ENCODE measurements around the gene TP53TG3D.
"Not testable (repeated sequence)": the region's sequence is repeated elsewhere in the genome, so short reads cannot be mapped to it uniquely, and the experiment has no call there.

Gene TP53TG3D, protein sequence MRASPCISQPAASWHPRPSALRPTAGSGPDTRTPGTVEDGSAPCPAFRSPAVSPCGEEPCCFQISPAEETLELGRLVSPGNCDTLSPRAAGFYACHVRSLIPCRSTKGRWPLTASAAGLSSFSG

DNA sequence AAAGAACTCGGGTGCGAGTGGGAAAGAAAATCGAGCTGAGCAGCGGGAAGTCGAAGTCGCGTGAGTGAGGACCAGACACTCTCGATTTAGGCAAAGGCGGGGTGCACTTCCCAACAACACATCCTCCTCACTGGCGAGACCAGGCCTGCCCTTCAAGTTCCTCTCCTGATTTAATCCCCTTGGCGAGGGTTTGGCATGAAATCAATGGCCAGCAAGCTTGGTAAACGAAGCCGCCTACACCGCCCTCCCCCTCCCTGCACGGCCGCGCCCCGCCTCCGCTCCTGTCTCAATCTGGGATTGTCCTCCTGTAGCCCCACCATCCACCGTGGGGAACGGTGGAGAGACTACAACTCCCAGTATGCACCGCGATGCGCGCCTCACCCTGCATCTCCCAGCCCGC is at the start of gene TP53TG3D:
TSS of gene TP53TG3D (plus strand) at position 301 of the 400 bp plus-strand sequence. CDS start at position 369, 68 bp downstream.
- DNase-seq (ENCODE audit: insufficient read length, low spot score); FAIRE-seq: not testable (repeated sequence)

DNA sequence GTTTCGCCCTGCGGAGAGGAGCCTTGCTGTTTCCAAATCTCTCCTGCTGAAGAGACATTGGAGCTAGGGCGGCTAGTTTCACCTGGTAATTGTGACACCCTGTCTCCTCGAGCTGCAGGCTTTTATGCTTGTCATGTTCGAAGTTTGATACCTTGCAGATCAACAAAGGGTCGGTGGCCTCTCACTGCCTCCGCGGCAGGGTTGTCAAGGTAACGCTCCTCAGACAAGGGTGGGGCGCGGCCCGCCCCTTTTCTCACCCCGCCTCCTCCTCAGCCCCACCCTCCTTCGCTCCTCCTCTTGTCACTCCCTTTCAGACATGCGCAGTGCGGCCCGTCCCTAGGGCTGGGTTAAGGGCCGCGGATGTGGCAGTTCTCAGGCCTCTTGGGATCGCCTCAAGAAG is 421 bp downstream of the TP53TG3D start:
- not testable (repeated sequence) for FAIRE-seq

DNA sequence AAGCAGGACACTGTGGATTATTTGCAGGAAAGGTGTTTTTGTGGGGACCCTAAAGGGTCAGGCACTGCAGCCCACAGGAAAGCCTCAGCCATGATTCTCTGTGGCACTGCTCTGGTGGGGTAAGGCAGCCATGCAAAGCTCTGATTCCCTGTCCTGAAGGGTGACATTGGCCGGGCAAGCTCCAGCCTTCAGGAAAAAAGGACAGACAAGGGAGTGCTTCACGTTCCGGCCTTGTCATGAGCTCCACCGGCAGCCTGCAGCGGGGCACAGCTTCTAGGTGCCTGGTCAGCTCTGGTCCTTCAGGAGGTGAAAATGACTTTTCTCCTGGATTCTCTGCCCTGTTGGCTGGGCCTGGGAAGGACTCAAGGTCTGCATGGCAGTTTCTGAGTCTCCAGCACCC is 8.4 kb downstream of the TP53TG3D start:
- not testable (repeated sequence) for DNase-seq (ENCODE audit: insufficient read length, low spot score); FAIRE-seq

More for the DNA sequence above, 421 bp downstream of the TP53TG3D start:
- DNase-seq (ENCODE audit: insufficient read length, low spot score), result not testable (repeated sequence)

DNA sequence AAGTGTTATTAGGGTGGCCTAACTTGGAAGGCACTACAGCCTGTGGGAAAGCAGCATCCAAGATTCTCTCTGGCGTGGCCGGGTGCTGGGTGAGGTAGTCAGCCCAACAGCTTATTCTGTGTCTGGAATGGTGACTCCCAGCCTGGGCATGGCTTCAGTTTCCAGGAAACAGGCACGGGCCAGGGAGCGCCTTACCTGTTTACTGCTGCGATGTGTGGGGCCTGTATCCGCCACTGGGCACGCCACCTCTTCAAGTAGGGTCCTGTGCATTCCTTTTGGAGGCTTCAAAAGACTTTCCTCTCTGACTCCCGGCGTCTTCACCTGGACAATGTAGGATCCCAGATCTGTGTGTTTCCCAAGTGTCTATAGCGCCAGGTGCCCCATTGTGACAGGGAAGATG is 10.5 kb downstream of the TP53TG3D start:
- FAIRE-seq; DNase-seq (ENCODE audit: insufficient read length, low spot score): not testable (repeated sequence)

DNA sequence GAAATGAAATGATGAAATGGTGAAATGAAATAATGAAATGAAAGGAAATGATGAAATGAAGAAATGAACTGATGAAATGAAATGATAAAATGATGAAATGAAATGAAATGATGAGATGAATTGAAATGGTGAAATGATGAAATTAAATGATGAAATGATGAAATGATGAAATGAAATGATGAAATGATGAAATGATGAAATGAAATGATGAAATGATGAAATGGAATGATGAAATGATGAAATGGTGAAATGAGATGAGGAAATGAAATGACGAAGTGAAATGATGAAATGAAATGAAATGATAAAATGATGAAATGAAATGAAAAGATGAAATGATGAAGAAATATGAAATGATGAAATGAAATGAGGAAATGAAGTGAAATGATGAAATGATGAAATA is 28.8 kb downstream of the TP53TG3D start:
- DNase-seq (ENCODE audit: insufficient read length, low spot score); FAIRE-seq: not testable (repeated sequence)

DNA sequence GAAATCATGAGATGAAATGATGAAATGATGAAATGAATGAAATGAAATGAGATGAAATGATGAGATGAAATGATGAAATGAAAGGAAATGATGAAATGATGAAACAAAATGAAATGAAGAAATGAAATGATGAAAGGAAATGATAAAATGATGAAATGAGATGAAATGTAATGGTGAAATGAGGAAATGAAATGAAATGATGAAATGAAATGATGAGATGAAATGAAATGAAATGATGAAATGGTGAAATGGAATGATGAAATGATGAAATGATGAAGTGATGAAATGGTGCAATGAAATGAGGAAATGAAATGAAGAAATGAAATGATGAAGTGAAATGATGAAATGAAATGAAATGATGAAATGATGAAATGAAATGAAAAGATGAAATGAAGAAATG is 29.9 kb downstream of the TP53TG3D start:
- not testable (repeated sequence) for FAIRE-seq; DNase-seq (ENCODE audit: insufficient read length, low spot score)

DNA sequence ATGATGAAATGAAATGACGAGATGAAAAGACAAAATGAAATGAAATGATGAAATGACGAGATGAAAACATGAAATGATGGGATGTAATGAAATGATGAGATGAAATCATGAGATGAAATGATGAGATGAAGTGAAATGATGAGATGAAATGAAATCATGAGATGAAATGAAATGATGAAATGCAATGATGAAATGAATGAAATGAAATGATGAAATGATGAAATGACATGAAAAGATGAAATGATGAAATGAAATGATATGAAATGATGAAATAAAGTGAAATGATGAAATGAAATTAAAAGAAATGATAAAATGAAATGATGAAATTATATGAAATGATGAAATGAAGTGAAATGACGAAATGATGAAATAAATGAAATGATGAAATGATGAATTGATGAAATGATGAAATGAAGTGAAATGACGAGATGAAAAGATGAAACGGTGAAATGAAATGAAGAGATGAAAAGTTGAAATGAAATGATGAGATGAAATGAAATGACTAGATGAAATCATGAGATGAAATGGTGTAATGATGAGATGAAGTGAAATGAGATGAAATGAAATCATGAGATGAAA is 30.9 kb downstream of the TP53TG3D start:
- not testable (repeated sequence) for DNase-seq (ENCODE audit: insufficient read length, low spot score); FAIRE-seq

DNA sequence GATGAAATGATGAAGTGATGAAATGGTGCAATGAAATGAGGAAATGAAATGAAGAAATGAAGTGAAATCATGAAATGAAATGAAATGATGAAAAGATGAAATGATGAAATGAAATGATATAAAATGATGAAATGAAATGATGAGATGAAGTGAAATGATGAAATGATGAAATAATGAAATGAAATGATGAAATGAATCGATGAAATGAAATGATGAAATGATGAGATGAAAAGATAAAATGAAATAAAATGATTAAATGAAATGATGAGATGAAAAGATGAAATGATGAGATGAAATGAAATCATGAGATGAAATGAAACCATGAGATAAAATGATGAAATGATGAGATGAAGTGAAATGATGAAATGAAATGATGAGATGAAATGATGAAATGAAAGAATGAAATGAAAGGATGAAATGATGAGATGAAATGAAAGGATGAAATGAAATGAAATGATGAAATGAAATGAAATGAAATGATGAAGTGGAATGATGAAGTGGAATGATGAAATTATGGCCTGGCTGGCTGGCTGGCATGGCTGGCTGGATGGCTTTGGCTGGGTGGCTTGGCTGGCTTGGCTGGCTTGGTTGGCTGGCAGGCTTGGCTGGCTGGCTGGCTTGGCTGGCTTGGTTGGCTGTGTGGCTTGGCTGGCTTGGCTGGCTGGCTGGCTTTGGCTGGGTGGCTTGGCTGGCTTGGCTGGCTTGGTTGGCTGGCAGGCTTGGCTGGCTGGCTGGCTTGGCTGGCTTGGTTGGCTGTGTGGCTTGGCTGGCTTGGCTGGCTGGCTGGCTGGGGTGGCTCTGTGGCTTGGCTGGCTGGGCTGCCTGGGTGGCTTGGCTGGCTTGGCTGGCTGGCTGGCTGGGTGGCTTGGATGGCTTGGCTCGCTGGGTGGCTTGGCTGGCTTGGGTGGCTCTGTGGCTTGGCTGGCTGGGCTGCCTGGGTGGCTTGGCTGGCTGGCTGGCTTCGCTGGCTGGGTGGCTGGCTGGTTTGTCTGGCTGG is 32.0 kb downstream of the TP53TG3D start:
- FAIRE-seq, result not testable (repeated sequence)

DNA sequence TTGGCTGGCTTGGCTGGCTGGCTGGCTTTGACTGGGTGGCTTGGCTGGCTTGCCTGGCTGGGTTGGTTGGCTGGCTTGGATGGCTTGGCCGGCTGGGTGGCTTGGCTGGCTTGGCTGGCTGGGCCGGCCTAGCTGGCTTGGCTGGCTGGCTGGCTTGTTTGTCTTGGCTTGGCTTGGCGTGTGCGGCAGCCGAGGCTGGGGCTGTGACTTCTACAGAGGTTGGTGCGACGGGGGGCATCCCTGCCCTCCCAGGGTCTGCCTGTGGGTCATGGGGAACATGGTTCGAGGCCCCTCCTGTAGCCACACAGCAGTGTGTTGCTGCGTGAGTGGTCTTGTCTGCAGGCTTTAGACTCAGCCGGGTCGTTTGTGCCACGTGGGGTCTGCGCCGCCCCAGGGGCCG is 33.1 kb downstream of the TP53TG3D start:
- FAIRE-seq; DNase-seq (ENCODE audit: insufficient read length, low spot score): not testable (repeated sequence)

More for the DNA sequence above, 32.0 kb downstream of the TP53TG3D start:
- DNase-seq (ENCODE audit: insufficient read length, low spot score), result not testable (repeated sequence)

DNA sequence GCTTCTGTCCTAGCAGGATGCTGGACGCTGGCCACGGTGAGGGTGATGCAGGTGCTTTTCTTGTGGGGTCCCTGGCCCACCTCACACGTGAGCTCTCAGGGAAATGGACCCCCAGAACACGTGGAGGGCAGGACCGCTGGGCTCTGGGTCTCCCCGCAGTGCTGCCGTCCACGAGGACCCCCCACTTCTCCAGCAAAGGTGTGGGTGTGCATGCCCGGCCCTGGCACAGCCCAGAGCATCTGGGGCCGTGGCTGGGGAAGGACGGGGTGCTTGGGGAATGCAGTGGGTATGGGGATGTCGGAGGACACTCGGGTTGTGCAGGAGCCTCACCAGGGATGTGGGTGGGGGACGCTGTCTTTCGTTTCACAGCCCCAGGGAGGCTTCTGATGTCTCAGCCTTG is 34.7 kb downstream of the TP53TG3D start:
- not testable (repeated sequence) for FAIRE-seq

DNA sequence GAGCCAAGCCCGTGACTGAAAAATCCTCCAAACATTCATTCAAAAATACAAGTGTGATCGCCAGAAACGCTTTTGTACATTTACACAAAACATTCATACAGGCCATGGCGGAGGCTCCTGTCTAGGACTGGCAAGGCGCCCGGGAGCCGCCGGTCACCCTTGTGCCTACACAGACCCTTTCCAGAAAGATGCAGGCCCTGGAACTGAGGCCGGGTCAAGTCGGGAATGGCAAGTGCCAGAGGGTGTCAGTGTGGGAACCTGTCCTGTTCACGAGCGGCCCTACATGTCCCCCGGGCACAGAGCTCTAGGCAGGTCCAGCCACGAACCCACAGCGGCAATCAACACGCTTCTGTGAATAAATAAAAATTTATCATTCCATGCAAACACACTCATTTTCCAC is 36.1 kb downstream of the TP53TG3D start:
- not testable (repeated sequence) for DNase-seq (ENCODE audit: insufficient read length, low spot score); FAIRE-seq

More for the DNA sequence above, 34.7 kb downstream of the TP53TG3D start:
- DNase-seq (ENCODE audit: insufficient read length, low spot score), result not testable (repeated sequence)

DNA sequence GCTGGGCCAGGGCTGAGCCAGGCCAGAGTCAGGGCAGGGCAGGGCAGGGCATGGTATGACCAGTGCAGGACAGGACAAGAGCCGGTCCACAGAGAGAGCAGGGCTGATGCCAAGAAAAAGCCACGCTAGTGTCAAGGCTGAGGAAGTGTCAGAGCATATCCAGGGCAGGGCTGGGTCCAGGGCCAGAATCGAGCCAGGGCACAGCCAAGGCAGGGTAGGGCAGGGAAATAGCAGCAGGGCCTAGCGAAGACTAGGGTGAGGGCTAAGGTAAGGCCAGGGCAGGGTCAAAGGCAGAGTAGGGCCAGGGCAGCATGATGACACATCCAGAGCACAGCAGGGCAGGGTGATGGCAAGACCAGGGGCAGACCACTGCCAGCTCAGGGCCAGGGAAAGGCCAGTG is 49.7 kb downstream of the TP53TG3D start:
- not testable (repeated sequence) for DNase-seq (ENCODE audit: insufficient read length, low spot score); FAIRE-seq

Measured in GM19239 (cell line).